K562 (cell line): ENCODE data around the gene RGR. TPM values are rescaled to one million over a fixed set of nuclear protein-coding genes. Genes with fewer than 3 reads are reported as not detected.
A peak's percentile ranks its signal among the peaks of the same experiment; 100 is the strongest.

ENCODE experiments used
- ATAC-seq: fragments of 200-7000 bp; cut with Tn5 transposase; 3 replicates; pipeline ENCODE4 v1.9.1; 2020; ENCODE audit warnings: moderate library complexity
- BruUV-seq: library from RNA; stranded (reverse); fragments of 400-500 nt; replicated peaks from 2 replicates; lab custom pipeline; 2021; lab: Mats Ljungman, UMichigan
- CTCF ChIA-PET: fragments of 300-600 bp; formaldehyde crosslinking; extraction: SDS; loops from one replicate; lab custom pipeline; 2021; ENCODE audit warnings: low intra/inter-chr PET ratio; lab: Yijun Ruan, JAX
- POLR2A ChIA-PET: fragments of 300-600, 350-650 bp; sonication (Branson Sonifier 250); formaldehyde crosslinking; extraction: SDS; loops from one replicate; lab custom pipeline; 2021; ENCODE audit warnings: antibody characterized with exemption, inconsistent platforms; lab: Yijun Ruan, JAX
- DNase-seq, 4 experiments: peaks; one replicate each; pipeline versions ENCODE4 v3.0.0 to v3.0.0-alpha.2; 2011 to 2018; ENCODE audit warnings: low spot score in 3 of 4, mixed read lengths in 3 of 4; ENCODE audit errors: extremely low read depth in 1 of 4
- FAIRE-seq: peaks from 2 replicates; lab custom pipeline; 2011; peaks lifted over from hg19 to GRCh38; lab: Jason Lieb, UNC
- H2AFZ ChIP-seq: 2 replicates; pipeline ENCODE4 v1.6.0; 2011; ENCODE audit warnings: low read depth, low read length, control low read depth, inconsistent platforms
- H3K27ac ChIP-seq: fragments of 200-600 bp; 3 replicates; pipeline ENCODE4 v1.8.0; 2011; ENCODE audit warnings: low read depth, mild to moderate bottlenecking, control low read depth, inconsistent platforms, low read length, moderate library complexity, mixed read lengths; ENCODE audit errors: extremely low read depth
- H3K27me3 ChIP-seq, 2 experiments: fragments of 300-600 bp in 1 of 2; 2 replicates in 1 of 2; 3 replicates in 1 of 2; pipeline versions ENCODE4 v1.6.0 to v1.8.0; 2011; ENCODE audit warnings: inconsistent platforms in 2 of 2, low read length in 2 of 2, mild to moderate bottlenecking in 1 of 2, mixed read lengths in 1 of 2, moderate library complexity in 1 of 2; ENCODE audit not compliant: control insufficient read depth in 2 of 2, insufficient read depth in 2 of 2
- H3K36me3 ChIP-seq: fragments of 300-600 bp; 3 replicates; pipeline ENCODE4 v1.8.0; 2011; ENCODE audit warnings: mild to moderate bottlenecking, low read length, inconsistent platforms; ENCODE audit not compliant: control insufficient read depth, insufficient read depth
- H3K4me1 ChIP-seq, 2 experiments: fragments of 200-600 bp in 1 of 2; replicated peaks in 1 of 2; 2 replicates in 1 of 2; 3 replicates in 1 of 2; pipeline versions ENCODE4 v1.5.1 to v1.8.0; 2011; ENCODE audit warnings: inconsistent platforms in 2 of 2, low read length in 2 of 2, mild to moderate bottlenecking in 1 of 2, mixed read lengths in 1 of 2, moderate library complexity in 1 of 2; ENCODE audit not compliant: control insufficient read depth in 2 of 2, insufficient read depth in 2 of 2
- H3K4me2 ChIP-seq: 2 replicates; pipeline ENCODE4 v1.6.1; 2011; ENCODE audit warnings: low read length, control low read depth, inconsistent platforms, mixed read lengths; ENCODE audit not compliant: insufficient read depth
- H3K4me3 ChIP-seq: fragments of 200-600 bp; sonication (generic), shearing (Covaris generic); 2 replicates; pipeline ENCODE4 v1.5.1; 2016; ENCODE audit warnings: control low read depth, inconsistent platforms
- H3K79me2 ChIP-seq: fragments of 200-600 bp; 3 replicates; pipeline ENCODE4 v1.8.0; 2011; ENCODE audit warnings: low read length, inconsistent platforms; ENCODE audit not compliant: control insufficient read depth, insufficient read depth
- H3K9ac ChIP-seq, 2 experiments: 2 replicates each; pipeline versions ENCODE4 v1.6.0 to v1.6.1; 2011; ENCODE audit warnings: low read depth in 2 of 2, low read length in 2 of 2, control low read depth in 1 of 2, inconsistent platforms in 1 of 2, mild to moderate bottlenecking in 1 of 2, mixed read lengths in 1 of 2; ENCODE audit not compliant: insufficient read depth in 1 of 2
- H3K9me1 ChIP-seq: one replicate; pipeline ENCODE4 v1.6.0; 2011; ENCODE audit warnings: inconsistent platforms, mild to moderate bottlenecking, low read length, moderate library complexity; ENCODE audit not compliant: control insufficient read depth, insufficient read depth
- H3K9me3 ChIP-seq: replicated peaks from 2 replicates; pipeline ENCODE4 v1.5.1; 2011; ENCODE audit warnings: low read depth, low read length, inconsistent platforms; ENCODE audit not compliant: control insufficient read depth, insufficient read depth
- H4K20me1 ChIP-seq: replicated peaks from 2 replicates; pipeline ENCODE4 v1.6.1; 2011; ENCODE audit warnings: low read length, inconsistent platforms, mixed read lengths; ENCODE audit not compliant: control insufficient read depth, insufficient read depth
- CAMTA2 ChIP-seq: fragments of 250-450 bp; sonication (Bioruptor Pico); conservative IDR thresholded peaks from 2 replicates; pipeline ENCODE4 v1.5.1; 2022
- GTF2E2 ChIP-seq: fragments of 200-800 bp; sonication (Bioruptor generic); IDR thresholded peaks from 2 replicates; pipeline ENCODE4 v1.6.1; 2016; ENCODE audit warnings: missing genetic modification characterization, missing compliant biosample characterization
- NR2C2 ChIP-seq, 2 experiments: fragments of 200-800 bp in 1 of 2; sonication (Bioruptor generic) in 1 of 2; sonication (generic) in 1 of 2; formaldehyde crosslinking in 1 of 2; IDR thresholded peaks; 2 replicates each; pipeline versions ENCODE4 v1.6.1 to v1.8.0; 2016 to 2022; ENCODE audit warnings: mild to moderate bottlenecking in 1 of 2, missing compliant biosample characterization in 1 of 2, missing genetic modification characterization in 1 of 2, missing genetic modification reagents in 1 of 2
- PURB ChIP-seq: sonication (generic); formaldehyde crosslinking; IDR thresholded peaks from 2 replicates; pipeline ENCODE4 v1.9.0; 2021; ENCODE audit warnings: low read depth, mild to moderate bottlenecking, missing genetic modification reagents
- ZBTB1 ChIP-seq: sonication (generic); formaldehyde crosslinking; IDR thresholded peaks from 2 replicates; pipeline ENCODE4 v1.8.1; 2023; ENCODE audit warnings: missing genetic modification reagents, low read depth, mild to moderate bottlenecking, borderline replicate concordance
- ZC3H11A ChIP-seq: IDR thresholded peaks from 2 replicates; pipeline ENCODE4 v1.6.1; 2012; ENCODE audit warnings: low read depth, low read length, improper control_type of control experiment
- WGBS: fragments of 100-300 bp; shearing (Covaris generic); methylation state at CpG from one replicate; pipeline ENCODE4 v1.1.6; 2016; ENCODE audit warnings: low coverage, mixed read lengths; ENCODE audit not compliant: insufficient coverage; ENCODE audit errors: missing lambda C conversion rate; 5-methylcytosine and 5-hydroxymethylcytosine counted together
- in situ Hi-C: fragments of 300-500 bp; cut with MboI; formaldehyde crosslinking; loops from 4 replicates; pipeline ENCODE4 v1.15.0; 2018; ENCODE audit warnings: inconsistent platforms, mixed read lengths
- intact Hi-C: fragments of 100-400 bp; cut with micrococcal nuclease; formaldehyde crosslinking; loops from 2 replicates; pipeline ENCODE4 v1.14.2; 2022
- polyA plus RNA-seq, 8 experiments: library from polyadenylated mRNA; depleted of rRNA in 4 of 8; stranded (reverse) in 5 of 8; unstranded in 3 of 8; fragments of >200 nt; fragmentation: Nextera tagmentation in 2 of 8; fragmentation: Illumina TruSeq in 1 of 8; extraction: Ambion mirVana in 2 of 8; extraction: Trizol in 1 of 8; gene quantifications; 2 replicates each; pipeline versions ENCODE4 v1.2.1 to v1.2.3, GENCODE V29; 2011 to 2014; ENCODE audit warnings: inconsistent platforms in 1 of 8, missing spikeins in 1 of 8
- total RNA-seq, 7 experiments: library from RNA; depleted of rRNA in 6 of 7; stranded (reverse); fragments of >200 nt in 6 of 7; fragmentation: Illumina TruSeq in 2 of 7; extraction: Trizol in 2 of 7; gene quantifications; 2 replicates each; pipeline versions ENCODE4 v1.2.1 to v1.2.3, GENCODE V29; 2011 to 2021; ENCODE audit warnings: low replicate concordance in 1 of 7
- TF ChIP-seq, protein P1 (sequence below): fragments of 200-800 bp; sonication (Bioruptor generic); IDR thresholded peaks from 2 replicates; pipeline ENCODE4 v1.6.1; 2017; ENCODE audit warnings: missing genetic modification characterization, missing compliant biosample characterization
- TF ChIP-seq, protein P2 (sequence below): fragments of 250-450 bp; sonication (Bioruptor Pico); IDR thresholded peaks from 2 replicates; pipeline ENCODE4 v1.5.0; 2021; ENCODE audit warnings: mild to moderate bottlenecking, borderline replicate concordance

The RGR gene
- total and polyA plus RNA-seq, 9 of the 15 experiments (the other 6 are each of a cell fraction or from before 2014, with no cell fraction given): not detected

DNA sequence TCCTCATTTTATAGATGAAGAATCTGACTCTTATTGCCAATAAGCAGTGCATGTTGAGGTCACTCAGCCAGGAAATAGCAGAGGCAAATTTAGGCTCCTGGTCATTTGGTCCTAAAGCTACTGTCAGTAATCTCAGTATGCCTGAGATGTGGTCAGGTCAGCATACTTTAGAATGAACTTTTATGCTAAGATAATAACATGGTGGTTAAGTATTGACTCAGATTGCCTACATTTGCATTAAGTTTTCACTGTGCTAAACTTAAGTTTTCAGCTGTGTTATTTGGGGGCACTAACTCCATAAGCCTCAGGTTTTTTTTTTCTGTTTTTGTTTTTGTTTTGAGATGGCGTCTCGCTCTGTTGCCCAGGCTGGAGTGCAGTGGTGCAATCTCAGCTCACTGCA, 47.6 kb downstream of the RGR start:
- no peak overlapping the region for H3K9ac ChIP-seq
- no peak overlapping the region for H3K4me3 ChIP-seq
- H2AFZ ChIP-seq: no peak overlapping the region
- 0 out of 2 replicates have a peak, but pooled peaks have one; percentile 3 for TF ChIP-seq GTF2E2 (tag)
- TF ChIP-seq, protein P1, sequence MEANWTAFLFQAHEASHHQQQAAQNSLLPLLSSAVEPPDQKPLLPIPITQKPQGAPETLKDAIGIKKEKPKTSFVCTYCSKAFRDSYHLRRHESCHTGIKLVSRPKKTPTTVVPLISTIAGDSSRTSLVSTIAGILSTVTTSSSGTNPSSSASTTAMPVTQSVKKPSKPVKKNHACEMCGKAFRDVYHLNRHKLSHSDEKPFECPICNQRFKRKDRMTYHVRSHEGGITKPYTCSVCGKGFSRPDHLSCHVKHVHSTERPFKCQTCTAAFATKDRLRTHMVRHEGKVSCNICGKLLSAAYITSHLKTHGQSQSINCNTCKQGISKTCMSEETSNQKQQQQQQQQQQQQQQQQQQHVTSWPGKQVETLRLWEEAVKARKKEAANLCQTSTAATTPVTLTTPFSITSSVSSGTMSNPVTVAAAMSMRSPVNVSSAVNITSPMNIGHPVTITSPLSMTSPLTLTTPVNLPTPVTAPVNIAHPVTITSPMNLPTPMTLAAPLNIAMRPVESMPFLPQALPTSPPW (CRISPR knock-in tag): no peak
- intact Hi-C loops: no loop called here
- FAIRE-seq: no peak
- ATAC-seq: no peak
- no peak overlapping the region for H3K27ac ChIP-seq
- H4K20me1 ChIP-seq: 0 out of 2 replicates have a peak, but pooled peaks cover 7% of the 10 kb centered on the region
- WGBS: 100% methylated on average over 2 of the region's 2 CpGs
- ChIA-PET CTCF (no interaction called here), POLR2A (interaction anchor here (1.6 to 1.8 kb wide), 4 partner anchors 10 to 36 kb away, joined by 4 to 12 read pairs (median 6); partner anchors contain the start of gene CCSER2)
- in situ Hi-C loops: no loop called here
- H3K9me3 ChIP-seq: no peaks in the 10 kb centered on the region
- peaks cover 4% of the 10 kb centered on the region for H3K9me1 ChIP-seq
- H3K36me3 ChIP-seq: no peaks in the 10 kb centered on the region
- DNase-seq: no peak
- BruUV-seq: no TSS peak
- no peaks in the 10 kb centered on the region for H3K79me2 ChIP-seq
- H3K4me1 ChIP-seq: peaks cover 7 to 19% of the 10 kb centered on the region in 2 experiments; a peak in 4 of 5 replicates
- H3K4me2 ChIP-seq: no peak overlapping the region
- no peaks in the 10 kb centered on the region for H3K27me3 ChIP-seq

DNA sequence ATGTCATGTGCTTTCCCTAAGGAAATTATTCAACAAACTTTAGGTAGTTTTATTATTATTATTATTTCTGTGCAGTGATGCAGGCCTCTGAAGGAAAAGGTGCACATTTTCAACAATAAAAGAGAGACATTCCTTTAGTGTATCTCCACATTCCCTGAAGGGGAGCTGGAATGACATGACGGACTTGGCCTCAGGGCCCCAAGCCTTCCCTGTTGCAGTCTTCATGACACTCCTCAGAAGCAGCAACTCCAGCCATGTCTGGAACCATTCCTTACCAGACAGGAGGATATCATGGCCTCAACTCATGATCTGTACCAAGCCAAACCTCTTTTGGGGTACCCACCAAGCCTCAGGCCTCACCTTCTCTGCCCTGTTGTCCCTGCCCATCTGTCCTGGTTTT, 48.3 kb downstream of the RGR start:
- no TSS peak for BruUV-seq
- DNase-seq (no peak), FAIRE-seq (no peak), ATAC-seq (peak; percentile 21; the same call in 2 of the 3 replicates)
- Histone ChIP-seq H3K36me3 (no peaks in the 10 kb centered on the region), H3K27me3 (peaks cover under 1% of the 10 kb centered on the region in 2 experiments; a peak in 2 of 5 replicates), H3K79me2 (no peaks in the 10 kb centered on the region), H3K9me3 (no peaks in the 10 kb centered on the region), H3K9me1 (peaks cover 4% of the 10 kb centered on the region), H3K27ac (no peak overlapping the region), H4K20me1 (0 out of 2 replicates have a peak, but pooled peaks cover 7% of the 10 kb centered on the region), H3K4me3 (no peak overlapping the region), H3K4me1 (peaks cover 7 to 19% of the 10 kb centered on the region in 2 experiments; a peak in 4 of 5 replicates), H3K9ac (no peak overlapping the region; a peak in 1 of 4 replicates), H3K4me2 (peak overlapping the region; percentile 22; the same call in 1 of the 2 replicates), H2AFZ (no peak overlapping the region)
- intact Hi-C loops: loop anchor here (1.0 kb wide), 1 partner anchor 35 kb away; the partner anchor contains the start of gene CCSER2
- ChIA-PET CTCF (no interaction called here), POLR2A (interaction anchor here (0.6 to 1.8 kb wide), 9 partner anchors 9 to 134 kb away, joined by 3 to 12 read pairs (median 4); partner anchors contain the start of gene CCSER2)
- in situ Hi-C loops: no loop called here
- WGBS: 50% methylated on average over 1 of the region's 1 CpG
- TF ChIP-seq ZBTB1 (CRISPR knock-in tag) (no peak), NR2C2 (CRISPR knock-in tag; IDR thresholded peaks at IDR 0.05) (0 out of 2 replicates have a peak, but pooled peaks have one; percentile 37), NR2C2 (tag; IDR thresholded peaks at IDR 0.05) (no peak), CAMTA2 (no peak), PURB (no peak), ZC3H11A (no peak)
- TF ChIP-seq, protein P2, sequence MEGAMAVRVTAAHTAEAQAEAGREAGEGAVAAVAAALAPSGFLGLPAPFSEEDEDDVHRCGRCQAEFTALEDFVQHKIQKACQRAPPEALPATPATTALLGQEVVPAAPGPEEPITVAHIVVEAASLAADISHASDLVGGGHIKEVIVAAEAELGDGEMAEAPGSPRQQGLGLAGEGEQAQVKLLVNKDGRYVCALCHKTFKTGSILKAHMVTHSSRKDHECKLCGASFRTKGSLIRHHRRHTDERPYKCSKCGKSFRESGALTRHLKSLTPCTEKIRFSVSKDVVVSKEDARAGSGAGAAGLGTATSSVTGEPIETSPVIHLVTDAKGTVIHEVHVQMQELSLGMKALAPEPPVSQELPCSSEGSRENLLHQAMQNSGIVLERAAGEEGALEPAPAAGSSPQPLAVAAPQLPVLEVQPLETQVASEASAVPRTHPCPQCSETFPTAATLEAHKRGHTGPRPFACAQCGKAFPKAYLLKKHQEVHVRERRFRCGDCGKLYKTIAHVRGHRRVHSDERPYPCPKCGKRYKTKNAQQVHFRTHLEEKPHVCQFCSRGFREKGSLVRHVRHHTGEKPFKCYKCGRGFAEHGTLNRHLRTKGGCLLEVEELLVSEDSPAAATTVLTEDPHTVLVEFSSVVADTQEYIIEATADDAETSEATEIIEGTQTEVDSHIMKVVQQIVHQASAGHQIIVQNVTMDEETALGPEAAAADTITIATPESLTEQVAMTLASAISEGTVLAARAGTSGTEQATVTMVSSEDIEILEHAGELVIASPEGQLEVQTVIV: no peak
